HG03045 (cell line): Measurements from ENCODE around the gene NTSR1.

ENCODE experiments used
- ATAC-seq: cut with Tn5 transposase; IDR thresholded peaks from one replicate; pipeline ENCODE4 v1.9.1; 2021; ENCODE audit warnings: mild to moderate bottlenecking, moderate library complexity; ENCODE audit not compliant: unreplicated experiment

The NTSR1 gene

DNA sequence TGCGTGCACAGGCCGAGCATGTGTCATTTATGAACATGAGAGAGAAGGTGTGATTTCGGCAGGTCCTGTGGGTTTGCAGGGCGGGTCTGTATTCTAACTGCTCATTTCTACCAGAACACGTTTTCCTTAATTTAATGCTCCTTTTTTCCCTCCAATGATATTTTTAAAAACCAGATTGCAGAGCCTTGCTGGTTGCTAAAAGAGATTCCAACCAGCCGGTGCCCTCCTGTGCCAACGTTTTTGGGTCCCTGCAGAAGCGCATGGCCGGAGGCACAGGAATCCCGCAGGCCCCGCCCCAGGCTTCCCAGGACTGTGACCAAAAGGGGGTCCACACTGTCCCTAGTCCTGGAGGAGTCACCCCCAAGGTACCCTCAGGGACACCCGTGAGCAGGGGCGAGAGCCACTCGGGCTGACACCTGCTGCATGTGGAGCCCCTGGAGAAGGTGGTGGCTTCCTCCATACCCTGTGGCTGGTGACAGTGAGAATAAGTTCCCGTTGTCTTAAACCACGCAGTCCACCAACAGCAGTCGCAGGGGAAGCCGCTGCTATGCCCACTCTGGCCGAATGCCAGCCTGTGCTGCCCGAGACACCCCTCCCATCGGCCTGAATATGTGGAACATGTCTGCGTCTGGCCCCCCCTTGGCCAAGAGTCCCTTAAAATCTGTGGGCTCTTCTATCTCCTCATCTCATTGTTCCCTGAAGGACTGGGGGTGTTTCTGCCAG is 15.7 kb upstream of the NTSR1 start:
- no peak for ATAC-seq

DNA sequence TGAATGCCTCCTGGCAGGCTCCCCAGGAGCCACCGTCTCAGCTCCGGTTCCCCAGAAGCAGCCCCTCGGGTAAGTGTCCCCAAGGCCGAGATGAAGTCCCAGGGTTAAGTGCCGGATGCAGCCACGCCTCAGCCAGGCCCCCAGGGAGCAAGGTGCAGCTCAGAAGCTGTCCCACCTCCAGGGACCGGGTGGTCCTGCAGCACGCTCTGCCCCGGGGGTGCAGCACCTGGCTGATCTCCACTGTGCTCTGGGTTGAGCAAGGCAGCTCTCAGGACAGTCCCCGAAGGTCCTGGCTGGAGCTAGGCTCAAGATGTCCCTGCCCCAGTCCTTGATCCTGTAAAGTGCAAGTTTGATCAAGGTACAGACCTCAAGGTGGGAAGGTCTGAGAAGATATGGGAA is 15.1 kb upstream of the NTSR1 start:
- ATAC-seq, result no peak

DNA sequence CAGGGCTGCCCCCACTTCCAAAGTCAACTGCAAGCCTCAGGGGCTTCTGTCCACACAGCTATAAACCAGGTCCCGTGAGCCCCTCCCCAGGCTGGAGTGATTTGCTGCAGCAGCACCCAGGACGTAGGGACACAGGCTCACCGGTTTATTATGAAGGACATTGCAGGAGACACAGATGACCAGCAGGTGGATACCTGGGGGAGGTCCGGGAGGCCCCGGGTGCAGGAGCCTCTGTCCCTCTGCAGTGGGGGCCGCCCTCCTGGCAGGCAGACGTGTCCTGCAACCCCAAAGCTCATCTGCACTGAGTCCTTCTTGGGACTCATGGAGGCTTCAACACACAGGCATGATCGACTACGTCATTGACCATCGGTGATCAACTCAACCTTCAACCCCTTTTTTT is 14.5 kb upstream of the NTSR1 start:
- no peak for ATAC-seq

DNA sequence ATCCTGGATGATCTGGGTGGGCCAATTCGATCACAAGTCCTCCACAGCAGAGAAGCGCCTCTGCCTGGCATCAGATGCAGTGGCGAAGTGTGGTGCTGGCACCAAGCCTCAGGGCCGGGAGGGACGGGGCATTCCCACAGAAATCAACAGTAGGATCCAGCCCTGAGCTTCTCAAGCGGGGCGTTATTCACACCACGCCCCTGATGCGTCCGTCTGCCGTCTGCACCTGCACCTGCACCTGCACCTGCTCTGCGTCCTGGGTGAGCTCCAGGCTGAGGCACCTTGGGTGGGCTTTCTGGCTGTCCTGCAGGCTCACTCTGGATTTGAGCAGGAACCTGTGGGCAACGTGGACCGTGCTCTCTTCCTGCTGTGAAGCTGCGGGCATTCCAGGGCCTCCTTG is 13.8 kb upstream of the NTSR1 start:
- no peak for ATAC-seq

DNA sequence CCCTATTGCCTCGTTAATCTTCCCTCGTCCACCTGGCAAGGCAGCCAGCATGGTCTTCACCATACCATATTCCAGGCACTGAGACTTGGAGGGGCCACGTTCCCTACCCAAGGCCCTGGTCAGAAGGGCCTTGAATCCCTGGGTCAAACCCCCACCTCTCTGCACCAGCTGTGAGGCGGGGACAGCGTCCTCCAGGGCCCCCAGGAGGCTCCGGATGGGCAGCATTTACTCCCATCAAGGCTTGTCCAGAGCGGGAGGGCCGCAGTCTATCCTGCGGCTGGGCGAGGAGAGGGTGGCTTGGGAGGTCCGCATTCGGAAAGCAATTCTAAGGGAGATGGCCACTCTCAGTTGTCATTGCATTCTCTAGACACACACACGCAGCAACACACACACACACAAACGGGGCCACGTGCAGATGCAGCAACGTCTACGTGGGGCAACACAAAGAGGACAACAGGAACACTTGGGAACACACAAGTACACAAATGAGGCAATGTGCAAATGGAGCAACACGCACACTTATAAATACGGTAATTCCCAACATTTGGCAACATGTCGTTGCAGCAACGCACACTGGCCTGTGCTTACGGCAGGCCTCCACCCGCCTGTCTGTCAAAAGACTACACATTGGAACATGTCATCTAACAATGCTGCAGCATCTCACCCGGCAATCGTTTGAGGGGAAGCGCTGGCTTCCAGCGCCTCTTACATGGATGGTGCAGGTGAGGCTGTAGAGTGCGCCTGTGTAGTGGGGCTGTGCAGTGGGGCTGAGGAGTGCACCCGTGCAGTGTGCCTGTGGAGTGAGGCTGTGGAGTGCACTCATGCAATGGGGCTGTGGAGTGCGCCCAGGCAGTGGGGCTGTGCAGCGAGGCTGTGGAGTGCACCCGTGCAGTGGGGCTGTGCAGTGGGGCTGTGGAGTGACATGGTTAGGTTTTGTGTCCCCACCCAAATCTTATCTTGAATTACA is 12.9 kb upstream of the NTSR1 start:
- no peak for ATAC-seq

DNA sequence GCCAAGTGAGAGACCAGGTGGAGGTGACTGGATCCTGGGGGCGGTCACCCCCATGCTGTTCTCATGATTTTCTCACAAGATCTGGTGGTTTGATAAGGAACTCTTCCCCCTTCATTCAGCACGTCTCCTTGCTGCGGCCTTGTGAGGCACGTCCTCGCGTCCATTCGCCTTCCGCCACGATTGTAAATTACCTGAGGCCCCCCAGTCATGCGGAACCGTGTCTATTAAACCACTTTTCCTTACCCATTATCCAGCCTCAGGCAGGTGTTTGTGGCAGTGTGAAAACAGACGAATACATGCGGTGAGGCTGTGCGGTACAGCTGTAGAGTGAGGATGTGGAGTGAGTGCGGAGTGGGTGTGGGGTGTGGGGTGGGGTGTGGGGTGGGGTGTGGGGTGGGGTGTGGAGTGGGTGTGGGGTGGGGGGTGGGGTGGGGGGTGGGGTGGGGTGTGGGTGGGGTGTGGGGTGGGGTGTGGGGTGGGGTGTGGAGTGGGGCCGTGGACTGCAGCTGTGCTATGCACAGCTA is 12.1 kb upstream of the NTSR1 start:
- no peak for ATAC-seq

DNA sequence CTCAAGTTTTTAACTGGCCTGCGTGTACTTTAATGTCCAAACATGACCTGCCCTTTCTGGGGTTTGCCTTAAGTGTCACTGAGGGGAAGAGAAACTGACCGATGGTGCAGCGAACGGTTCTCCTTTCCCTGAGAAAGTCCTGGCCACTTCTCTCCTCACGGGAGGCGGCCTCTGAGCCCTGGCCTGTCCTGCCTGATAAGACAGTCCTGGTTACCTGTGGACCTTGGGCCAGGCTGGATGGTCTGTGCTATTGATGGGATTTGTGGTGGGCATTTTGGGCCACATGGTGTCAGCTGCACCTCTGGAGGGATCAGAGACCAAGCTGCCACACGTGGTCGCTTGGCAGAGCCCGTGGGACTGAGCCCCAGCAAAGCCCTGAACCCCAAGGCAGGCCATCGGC is 11.6 kb upstream of the NTSR1 start:
- ATAC-seq, result no peak

DNA sequence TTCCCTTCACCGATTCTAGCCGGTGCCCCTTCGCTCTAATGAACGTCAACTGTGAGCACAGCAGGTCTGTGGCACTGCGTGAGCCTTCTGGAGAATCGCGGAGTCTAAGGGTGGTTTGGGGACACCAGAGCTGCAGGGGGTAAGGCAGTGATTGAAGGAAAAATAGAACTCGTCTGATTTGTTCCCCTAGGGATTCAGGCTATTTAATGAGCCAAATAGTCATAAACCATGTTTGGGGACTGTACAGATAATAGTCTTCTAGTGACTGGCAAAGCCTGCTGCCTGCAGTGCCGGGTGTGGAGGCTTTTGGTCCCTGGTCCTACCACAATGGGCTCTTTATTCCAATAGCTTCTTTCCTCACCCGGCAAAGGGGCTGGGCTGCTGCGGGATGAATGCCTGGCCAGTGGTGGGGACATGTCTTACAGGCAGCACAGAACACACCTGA is 11.1 kb upstream of the NTSR1 start:
- ATAC-seq, result no peak

DNA sequence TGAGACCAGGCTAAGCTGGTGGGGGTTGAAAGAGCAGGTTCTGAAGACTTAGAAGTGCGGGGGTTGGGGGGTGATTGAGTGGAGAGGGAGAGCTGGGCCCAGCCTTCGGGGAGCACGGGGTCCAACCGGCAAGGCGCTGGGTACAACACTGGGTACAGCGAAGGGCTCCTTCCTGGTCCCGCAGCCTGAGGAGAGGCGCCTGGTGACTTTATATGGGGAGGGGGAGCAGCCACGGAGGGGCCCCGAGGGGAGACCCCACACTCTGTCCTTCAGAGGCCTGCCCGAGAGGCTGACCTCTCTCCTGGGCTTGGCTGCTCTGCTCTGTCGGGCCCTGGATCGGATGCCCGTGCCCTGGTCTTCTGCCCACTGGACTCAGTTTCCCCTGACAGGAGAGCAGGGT is 10.4 kb upstream of the NTSR1 start:
- no peak for ATAC-seq

DNA sequence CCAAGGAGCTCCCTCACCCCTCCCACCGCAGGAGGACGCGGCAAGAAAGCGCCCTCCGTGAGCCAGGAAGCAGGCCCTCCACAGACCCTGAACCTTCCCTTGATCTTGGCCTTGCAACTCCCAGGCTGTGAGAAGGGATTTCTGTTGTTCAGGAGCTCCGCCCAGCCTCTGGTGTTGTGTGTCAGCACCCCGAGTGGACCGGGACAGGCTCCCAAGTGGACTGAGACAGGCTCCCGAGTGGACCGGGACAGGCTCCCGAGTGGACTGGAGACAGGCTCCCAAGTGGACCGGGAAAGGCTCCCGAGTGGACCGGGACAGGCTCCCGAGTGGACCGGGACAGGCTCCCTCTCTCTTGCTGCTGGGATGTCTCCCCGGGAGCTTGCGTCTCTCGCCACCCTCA is 9.3 kb upstream of the NTSR1 start:
- no peak for ATAC-seq

DNA sequence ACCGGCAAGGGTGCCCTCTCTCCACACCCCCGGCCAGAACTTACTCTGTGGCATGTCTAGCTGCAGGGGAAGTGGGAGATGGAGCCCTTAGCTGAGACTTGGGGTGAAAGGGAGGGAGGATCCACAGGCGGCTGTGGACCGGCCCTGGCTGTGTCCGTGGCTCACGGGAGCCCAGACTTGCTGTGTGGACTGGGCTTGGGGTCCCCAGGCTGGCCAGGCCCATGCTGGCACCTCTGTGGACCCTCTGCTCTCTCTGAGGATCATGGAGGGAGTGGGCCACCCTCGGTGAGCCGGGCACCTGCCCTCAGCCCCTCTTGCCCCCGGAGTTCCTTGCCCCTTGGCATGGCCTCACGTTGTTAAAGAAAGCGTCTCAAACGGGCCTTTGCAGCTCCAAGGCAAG is 8.9 kb upstream of the NTSR1 start:
- ATAC-seq, result no peak

DNA sequence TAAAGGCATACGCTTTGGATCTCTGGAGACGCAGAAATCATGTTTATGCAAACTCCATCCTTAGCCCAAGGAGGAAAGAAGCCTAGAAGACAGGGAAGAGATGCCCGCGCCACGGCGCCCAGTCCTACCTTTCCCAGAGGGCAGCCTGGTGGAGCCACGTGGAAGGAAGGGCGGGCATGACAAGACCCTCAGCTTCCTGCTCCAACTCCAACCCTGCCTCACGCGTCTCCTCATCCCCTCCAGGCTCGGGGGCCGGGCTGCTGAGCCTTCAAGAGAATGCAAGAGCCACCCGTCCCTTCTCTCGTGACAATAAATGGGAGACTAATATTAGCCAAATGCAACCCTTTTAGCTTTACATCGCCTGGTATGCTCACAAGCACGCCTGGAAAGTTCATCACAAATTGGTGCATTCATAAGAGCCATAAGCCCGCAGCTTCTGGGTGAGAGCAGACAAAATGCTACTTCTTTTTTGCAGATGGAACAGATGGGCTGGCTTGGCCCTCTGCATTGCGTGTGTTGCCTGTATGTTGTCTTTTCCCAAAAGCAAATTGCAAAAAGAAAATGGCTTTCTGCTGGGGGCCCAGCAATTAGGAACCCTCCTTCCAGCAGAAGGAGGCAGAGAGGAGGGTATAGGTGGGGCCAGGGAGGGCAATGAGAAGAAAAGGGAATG is 8.2 kb upstream of the NTSR1 start:
- no peak for ATAC-seq

DNA sequence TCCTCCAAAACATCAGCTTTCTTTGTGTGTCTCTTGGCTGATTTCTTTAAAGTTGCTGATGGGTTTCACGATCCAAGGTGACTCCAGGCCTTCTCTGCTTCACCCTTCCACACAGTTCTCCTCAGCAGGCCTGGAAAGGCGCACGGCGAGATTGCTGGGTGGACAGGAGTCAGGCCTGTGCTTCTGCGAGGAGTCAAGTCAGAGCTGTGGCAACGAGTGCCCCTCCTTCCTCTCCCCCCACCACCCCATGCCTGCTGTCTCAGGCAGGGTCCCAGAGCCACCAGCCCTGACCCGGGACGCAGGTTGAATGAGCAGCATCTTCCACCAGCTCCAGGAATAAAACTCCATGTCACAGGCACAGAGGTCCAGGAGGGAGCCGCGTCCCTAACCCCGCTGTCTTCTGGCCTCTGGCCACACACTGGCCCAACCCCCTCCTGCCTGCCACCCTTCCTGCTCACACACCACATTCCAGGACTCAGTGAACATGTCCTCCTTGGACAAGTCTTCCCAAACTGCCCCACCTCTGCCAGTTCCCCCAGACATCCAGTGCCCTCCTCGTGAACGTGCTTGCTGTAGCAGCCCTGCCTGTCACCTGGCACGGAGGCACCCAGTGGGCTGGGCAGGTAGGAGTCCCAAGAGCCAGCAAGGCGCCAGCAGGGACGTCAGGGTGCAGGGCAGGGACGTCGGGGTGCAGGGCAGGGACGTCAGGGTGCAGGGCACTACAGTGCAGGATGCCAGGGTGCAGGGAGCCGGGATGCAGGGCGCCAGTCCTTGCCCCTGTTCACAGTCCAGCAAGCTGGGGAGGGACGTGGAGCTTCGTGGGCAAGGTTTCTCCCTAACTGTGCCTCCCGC is 7.2 kb upstream of the NTSR1 start:
- no peak for ATAC-seq

DNA sequence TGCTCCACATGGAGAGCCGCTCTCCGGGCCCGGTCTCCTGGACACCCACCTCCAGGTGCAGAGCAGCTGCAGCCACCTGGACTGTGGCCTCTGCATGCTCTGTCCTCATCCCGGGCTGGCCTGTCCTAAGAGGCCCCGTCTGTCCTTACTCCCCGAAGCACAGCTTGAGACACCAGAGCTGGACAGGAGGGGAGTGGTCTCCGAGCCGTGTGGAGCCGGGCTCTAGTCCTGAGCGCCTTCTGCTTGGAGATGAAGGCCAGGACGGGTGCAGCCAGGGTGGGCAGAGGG is 6.7 kb upstream of the NTSR1 start:
- no peak for ATAC-seq

DNA sequence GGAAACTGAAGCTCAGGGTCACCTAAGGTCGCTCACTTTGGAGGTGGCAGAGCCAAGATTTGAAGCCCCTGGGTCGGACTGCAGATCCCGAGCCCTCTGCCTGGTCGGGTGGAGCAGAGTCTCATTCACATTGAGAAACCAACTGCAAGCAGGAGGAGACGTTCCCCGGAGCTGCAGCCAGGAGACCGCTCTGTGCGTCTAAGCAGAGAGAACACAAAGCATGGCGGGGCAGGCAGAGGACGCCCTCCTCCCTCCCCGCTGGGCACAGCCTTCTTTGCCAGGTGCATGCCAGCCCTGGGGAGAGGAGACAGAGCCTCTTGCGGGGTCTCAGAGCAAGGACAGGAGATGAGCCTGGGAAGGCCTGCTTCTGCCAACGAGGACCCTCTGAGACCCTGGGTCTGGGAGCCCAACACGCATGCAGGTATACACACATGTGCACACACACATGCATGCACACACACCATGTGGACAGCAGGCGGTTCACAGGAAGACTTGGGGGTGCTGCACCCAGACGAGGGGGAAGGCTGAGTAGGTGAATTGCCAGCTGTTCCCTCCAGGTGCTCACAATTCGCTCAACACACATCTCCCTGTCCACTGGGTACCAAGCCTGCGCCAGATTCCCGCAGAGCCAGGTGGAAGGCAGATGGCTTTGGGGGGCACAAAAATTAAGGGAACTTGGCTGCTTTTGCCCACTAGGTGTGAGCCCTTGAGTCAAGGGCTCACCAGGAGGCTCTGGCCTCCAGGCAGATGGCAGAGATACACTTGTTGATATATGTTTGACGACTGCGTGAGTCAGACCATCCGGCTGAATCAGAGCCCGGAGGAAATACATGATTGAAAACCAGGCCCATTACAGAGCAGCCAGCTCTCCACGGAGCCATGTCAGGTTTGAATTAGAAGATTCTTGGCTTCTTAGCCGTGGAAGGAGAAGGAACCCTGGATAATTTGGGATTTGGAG is 5.5 kb upstream of the NTSR1 start:
- no peak for ATAC-seq

DNA sequence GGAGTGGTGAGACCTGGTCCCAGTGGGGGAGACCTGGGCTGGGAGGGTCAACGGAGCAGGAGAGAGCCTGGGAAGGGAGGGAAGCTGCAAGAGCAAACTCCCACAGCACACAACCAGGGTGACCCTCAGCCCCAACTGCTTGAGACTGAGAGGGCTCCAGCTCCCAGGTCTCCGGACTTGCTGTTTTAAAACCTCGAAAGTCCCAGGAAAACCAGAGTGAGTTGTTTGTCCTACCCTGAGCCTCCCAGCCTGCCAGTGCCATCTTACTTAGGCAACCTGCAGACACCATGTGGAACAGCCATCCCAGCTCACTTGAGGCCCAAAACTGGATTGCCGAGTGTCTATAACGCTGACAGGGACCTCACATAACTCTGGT is 4.8 kb upstream of the NTSR1 start:
- no peak for ATAC-seq

DNA sequence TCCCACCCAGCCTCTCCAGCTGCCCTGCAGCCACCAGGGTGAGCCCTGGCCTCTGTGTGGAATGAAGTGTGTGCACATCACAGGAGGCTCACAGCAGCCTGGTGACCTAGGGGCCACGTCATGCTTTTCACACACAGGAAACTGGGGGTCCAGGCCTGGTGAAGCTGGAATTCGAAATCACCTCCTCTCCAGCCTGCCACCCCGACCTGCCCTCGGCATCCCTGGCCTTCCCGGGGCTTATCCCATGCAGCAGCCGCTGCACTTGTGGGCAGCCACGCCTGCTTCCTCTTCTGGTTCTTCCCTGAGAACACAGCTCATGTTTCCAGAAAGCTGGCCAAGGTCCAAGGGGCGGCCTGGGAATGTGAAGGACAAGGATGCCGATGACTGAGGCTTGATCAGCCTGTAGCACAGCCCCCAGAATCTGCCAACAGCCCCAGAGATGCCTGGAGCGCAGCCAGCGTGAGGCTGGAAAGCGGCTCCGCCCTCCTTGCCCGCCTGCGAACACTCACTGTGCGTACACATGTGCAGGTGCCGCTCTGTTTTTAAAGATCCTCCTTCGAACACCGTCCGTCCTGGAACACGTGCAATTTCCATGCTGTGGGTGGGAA is 4.2 kb upstream of the NTSR1 start:
- no peak for ATAC-seq

DNA sequence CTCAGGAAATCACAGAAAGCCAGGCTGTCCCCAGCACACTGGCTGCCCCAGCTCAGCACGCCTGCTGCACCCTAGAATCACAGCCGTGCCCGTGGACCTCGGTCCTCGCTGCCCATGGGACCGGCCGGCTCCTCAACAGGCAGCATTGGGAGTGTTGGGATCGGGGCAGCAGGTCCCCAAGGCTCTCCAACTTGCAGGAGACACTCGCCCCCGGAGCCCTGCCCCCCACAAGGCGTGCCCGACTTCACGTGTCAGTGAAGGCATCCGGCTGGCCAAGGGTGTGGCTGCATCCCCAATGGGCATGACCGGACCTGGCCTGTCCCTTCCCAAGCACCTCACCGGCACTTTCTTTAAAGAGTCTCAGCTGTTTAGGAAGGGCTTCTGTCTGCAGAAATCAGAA is 3.0 kb upstream of the NTSR1 start:
- no peak for ATAC-seq

DNA sequence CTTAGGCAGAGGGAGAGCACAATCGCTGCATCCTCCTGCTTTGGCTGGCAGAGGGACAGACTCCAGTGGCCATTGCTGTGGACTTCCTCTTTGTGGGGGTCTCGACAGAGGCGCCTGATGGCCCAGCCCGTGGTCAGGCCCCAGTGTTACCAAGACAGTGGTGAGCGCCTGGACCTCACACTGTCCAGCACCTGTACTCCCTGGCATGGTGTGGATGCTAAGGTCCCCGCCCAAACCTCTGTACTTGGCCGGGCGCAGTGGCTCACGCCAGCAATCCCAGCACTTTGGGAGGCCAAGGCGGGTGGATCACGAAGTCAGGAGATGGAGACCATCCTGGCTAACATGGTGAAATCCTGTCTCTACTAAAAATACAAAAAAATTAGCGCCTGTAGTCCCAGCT is 2.3 kb upstream of the NTSR1 start:
- no peak for ATAC-seq
